HG03558 (cell line): ENCODE results near the gene ZNF407.
A peak's percentile ranks its signal among the peaks of the same experiment; 100 is the strongest.

Source experiments
- ATAC-seq: cut with Tn5 transposase; IDR thresholded peaks from one replicate; pipeline ENCODE4 v1.9.1; 2021; ENCODE audit warnings: moderate number of reproducible peaks; ENCODE audit not compliant: unreplicated experiment; ENCODE audit errors: extremely low read depth

The ZNF407 gene

DNA sequence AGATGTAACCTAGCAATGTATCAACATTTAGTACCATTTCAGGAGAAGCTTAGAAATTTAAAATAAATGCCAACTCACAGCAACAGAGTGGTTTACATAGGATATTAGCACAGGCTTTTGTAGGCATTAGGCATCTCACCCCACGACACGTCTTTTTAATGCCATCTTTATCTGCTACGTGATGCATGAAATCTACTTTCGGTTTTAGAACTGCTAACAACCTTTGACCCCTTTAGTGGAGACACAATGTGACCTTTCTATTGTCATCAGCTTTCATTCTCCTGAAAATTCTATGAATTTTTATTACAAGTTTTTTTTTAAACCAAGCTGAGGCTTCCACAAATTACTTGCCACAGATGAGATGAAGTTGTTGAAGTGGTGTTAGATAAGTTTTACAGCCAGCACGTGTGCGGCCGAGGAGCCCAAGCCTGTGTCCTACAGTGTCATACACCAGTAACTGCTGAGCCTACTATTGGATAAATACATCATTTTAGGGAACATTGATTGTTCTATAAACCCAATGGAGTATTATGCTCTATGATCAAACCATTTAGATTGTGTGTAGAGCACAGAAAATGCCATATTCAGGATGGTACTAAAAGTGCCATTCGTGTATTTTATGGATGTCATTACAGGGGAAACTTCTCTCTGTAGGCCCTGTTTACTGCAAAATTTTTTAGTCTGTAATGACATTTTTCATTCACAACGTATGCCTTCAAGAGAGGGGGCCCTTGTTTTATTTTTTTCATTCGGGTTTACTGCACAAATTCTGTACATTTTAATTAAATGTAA, 459.7 kb downstream of the ZNF407 start:
- no peak for ATAC-seq

DNA sequence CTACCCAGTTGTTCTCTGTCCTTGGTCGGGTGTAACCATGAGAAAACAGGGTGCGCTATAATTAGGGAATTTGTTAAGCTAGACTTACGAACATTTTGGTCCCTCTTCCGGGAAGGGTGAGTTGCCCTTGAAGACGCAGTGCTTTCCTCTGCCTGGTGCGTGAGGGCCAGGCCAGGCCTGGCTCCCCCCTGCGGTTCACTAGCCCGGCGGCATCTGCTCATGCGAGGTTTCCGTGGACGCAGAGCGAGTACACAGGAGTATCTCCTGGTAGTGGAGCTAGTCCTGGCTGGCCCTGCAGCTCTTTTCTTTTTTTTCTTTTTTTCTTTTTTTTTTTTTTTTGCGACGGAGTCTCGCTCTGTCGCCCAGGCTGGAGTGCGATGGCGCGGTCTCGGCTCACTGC, 462.5 kb downstream of the ZNF407 start:
- no peak for ATAC-seq

DNA sequence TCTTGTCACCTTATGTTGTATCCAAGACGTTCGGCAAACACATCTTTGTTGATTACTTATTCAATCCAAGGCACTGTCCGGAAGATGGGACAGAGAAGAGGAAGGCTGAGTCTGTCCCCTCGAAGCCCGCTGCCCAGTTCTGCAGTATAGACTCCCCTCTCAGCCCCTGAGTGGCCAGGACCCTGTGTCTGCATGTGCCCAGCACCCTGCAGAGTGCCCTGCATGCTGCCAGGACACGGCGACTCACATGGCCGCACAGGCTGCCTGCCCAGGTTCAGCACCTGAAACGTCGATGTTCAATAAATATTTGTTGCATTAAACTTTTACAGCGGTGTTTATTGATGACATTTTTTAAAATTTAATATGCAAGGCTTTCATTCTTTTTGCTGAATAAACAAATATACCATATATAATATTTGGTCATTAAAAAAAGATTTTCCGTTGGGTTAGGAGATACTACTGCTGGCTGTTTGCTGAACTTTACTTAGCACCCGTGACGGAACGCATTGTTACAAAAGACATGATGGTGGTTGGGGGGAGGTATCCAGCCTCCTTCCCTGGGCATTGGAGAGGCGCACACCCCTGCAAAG, 464.7 kb downstream of the ZNF407 start:
- no peak for ATAC-seq

DNA sequence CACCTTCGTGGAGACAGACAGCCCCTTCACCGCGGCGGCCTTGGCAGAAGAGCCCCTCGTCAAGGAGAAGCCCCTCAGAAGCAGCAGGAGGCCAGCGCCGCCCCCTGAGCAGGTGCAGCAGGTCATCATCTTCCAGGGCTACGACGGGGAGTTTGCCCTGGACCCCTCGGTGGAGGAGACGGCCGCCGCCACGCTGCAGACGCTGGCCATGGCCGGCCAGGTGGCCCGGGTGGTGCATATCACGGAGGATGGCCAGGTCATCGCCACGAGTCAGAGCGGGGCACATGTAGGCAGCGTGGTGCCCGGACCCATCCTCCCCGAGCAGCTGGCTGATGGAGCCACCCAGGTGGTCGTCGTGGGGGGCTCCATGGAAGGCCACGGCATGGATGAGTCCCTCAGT, 465.5 kb downstream of the ZNF407 start:
- ATAC-seq = no peak

DNA sequence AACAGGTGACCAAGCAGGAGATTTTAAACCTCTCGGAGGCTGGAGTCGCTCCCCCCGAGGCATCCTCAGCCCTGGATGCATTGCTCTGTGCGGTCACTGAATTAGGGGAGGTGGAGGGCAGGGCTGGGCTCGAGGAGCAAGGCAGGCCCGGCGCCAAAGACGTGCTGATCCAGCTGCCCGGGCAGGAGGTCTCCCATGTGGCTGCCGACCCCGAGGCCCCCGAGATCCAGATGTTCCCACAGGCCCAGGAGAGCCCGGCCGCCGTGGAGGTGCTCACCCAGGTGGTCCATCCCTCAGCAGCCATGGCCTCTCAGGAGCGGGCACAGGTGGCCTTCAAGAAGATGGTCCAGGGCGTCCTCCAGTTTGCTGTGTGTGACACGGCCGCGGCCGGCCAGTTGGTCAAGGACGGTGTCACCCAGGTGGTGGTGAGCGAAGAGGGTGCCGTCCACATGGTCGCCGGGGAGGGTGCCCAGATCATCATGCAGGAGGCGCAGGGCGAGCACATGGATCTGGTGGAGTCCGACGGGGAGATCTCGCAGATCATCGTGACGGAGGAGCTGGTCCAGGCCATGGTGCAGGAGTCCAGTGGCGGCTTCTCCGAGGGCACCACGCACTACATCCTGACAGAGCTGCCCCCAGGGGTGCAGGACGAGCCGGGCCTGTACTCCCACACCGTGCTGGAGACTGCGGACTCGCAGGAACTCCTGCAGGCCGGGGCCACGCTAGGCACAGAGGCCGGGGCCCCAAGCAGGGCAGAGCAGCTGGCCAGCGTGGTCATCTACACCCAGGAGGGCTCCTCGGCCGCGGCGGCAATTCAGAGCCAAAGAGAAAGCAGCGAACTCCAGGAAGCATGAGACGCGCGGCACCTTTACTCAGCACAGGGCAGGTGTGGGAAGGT, 466.2 kb downstream of the ZNF407 start:
- no peak for ATAC-seq

DNA sequence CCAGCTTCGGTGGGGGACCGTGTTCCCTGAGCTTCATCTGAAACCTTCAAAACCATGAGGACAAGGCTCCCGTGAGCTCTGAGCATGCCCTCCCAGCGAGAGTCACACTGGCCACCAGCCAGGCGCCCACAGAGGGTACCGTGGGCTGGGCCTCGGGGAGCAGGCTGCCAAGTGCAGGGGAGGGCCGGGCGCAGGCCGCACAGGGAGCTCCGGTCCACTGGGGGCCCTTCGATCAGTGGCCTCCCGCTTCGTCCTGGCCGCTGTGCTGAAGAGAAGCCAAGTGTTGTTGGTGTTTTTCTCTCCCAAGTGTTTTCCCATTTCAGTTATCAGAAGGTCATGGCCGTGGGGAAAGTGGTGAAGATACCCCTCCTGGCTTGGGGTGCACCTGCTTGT, 466.8 kb downstream of the ZNF407 start:
- no peak for ATAC-seq

DNA sequence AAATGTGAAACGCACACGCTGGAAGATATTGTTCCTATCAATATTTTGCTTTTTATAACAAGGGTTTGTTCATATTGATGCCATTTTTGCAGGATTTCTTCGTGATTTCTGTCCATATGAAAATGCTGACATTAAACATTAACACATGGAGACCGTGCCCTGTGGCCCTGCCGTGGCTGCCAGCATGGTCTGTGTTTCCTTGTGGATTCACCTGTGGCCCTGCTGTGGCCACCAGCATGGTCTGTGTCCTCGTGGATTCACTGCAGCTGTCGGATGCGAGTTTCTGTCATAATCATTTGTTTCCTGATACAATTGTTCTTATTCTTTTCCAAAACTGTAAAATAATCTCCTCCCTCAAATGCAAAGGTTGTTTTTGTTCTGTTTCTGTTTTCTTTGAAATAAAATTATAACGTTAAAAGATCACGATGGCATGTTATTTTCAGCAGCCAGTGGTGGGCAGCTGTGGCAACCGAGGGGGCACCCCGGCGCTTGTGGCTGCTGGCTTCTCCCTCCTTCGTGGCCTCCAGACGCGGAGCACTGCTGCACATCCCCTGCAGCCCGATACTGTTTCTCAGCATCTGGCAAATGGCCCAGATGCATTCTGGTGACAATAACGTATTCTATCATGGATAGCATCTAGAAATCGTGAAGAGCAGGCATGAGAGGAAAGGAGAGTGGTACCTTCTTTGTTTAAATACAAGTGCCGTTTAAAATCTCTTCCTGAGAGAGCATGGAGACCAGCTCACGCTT, 467.8 kb downstream of the ZNF407 start:
- ATAC-seq = no peak

DNA sequence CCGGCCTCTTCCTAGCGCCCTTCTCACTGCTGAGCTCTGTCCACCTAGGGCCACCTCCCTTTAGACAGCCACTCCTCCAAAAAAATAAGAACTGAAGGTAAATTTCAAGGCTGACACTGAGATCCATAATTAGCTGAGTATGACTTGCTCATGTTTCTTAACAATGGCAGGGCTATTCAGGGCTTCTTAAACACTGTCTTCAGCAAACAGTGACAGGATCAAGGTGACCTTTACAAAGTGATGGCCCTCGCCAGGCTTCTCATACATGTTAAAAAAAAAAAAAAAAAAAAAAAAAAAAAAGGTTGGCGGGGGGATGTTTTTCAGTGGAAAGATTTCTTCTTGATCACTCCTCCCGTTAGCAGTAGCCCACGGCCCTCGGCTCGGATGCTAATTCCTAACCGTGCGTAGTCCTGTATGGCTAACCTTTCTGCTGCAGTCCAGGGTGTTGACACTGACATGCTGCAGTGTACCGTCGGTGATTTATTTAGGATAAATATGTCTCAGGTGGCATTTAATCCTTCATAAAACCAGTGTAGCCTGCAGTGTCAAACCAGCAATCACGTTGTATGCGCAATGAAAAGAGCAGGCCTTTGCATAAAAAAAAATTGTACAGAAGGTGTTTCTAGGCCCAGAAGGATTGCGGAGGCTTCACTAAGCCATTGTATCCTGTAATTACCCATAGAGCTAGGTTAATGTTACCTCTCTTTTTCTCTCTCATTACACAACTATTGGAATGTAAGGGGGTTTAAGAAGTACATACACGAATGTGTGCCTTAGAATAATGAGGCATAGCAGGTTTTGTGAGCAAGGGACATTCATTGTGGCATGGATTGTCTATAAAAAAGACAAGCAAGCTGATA, 468.6 kb downstream of the ZNF407 start:
- no peak for ATAC-seq

DNA sequence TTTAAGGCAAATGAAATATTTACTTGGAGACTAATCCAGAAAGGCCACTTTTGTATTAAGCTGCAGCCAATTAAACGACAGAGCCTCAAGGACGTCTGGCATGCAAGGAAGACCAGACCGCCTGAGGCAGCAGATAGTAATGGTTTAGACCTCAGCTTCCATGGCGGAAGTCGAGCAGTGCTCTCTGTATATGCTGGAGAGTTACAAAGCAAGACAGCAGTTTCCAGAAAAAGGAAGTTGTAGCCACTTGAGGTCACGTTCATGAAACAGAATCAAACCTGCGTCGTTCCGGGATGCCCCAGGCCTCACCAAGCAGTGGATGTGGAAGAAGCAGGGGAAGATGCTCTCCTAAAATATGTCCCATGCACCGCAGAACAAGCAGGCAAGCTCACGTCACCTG, 469.3 kb downstream of the ZNF407 start:
- no peak for ATAC-seq

DNA sequence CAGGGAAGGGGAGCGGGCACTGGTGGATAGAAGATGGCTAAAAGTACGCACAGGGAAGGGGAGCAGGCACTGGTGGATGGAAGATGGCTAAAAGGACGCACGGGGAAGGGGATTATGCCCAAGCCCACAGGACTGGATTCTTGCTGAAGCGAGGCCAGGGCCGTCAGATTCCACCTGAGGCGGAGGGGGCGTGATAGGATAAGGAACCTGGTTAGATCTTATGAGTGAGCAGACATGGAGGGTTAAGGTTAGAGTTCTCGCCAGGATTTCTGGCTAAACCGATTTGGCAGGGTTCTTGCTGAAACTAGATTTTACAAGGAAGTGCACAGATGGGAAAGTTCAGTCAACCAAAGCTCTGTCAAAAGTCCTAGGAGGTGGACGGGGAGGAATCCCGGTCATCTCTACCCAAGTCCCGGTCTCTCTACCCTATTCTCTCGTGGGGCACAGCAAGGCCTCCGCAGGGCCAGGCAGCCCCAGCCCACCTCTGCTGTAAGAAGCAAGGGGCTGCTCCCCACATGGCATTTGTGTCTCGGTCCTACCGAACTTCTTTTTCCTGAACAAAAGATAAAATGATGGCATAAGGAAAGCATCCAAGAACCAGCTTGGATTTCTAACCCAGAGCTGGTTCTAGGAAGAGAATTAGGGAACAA, 470.5 kb downstream of the ZNF407 start:
- ATAC-seq = no peak

DNA sequence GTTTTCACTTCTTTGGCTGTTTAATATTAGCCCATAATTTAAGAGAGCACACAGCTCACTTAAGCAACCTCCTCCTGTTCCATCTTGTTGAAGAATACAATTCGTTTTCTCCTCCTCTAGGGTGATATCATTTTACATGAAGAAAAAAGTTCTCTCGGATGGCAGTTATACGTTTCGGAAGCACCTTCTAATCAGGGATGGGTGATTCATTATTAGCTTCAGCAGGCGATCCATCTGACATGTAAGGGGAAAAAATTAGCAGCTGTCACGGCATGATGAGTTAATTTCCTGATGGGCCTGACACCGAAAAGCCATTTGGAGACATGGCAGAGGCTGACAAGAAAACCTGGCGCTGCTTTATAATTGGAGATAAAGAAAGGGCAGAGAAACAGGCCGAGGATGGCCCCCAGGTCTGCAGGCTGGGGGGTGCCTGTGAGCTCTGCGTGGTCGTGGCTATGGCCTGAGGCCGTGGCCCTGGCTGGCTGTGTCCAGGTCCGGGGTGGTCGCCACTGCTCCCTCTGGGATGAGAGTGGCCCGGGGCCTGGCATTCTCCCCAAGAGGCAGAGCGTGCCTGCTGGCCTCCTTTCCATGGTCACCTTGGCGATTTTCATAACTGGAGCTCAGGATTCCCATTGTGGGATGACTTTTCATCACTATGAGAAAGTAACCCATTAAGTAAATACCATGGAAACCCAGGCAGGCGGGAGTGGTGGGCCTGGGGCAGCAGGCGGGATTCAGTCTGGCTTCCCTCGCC, 471.2 kb downstream of the ZNF407 start:
- no peak for ATAC-seq

DNA sequence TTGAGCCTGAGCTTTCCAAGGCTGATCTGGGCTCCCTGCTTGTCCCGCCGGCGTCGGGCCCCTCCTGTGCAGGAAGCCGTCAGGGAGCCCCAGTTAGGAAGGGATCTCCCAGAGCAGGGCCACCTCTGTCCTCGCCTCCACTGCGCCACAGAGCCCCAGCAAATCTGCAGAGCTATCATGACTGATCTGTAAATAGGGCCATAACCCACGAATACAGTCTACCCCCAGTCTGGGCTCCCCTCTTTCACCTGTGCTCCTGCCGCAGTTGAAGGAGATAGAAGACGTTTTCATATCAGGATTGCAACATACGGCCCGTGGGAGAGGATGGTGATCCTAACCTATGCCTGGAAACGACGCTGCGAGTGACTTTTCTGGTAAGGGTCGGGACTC, 472.6 kb downstream of the ZNF407 start:
- ATAC-seq = no peak

DNA sequence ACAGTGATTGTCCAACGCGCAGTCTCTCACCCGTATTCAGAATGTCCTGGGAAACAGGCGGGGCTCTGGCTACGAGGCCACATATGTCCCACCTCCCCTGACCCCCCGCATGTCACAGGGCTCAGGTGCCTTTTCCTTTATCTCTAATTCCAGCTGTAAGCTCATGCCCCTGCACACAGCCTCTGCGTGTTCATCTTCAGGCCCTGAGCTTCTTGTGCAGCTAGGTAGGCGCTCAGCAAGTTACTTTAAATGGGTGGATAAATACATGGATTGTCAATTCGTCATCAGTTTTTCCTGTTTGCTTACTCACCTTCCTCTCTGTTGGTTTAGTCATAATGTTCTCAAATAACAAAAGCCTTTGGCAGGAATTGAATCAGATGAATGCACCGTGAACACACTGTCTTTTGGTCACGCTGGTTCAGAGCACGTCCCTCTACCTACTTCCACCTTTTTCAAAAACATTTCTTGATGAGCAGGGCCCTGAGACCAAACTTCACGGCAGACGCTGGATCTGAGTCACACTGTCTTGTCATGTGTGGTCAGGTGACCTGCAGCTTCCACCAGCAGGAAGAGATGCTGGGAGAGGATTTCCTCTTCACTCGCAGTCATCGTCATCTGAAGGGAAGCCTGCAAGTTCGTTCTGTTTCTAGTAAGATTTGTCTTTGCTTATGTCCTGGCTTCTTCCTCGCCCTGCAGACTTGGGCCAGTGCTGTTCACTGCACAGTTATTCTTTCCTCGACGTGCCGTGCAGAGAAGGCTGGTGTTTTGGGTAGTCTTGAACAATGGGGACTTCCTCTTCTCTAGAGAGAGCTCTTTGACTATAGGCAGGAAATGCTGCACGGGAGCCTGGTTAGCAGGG, 473.2 kb downstream of the ZNF407 start:
- peak; percentile 78 for ATAC-seq

DNA sequence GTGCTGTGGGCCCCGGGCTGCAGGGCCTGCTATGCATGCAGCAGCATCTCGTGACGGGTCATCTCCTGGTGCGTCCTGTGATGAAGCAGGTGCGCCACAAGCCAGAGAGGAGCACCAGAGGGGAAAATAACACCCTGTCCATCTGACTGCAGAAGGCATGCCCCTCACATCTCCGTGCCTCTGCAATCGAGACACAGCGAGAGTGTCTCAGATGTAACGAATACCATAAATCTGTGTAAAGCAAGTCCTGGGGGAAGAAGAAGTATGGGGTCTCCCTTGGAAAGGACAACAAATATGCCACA, 473.8 kb downstream of the ZNF407 start:
- ATAC-seq = no peak

DNA sequence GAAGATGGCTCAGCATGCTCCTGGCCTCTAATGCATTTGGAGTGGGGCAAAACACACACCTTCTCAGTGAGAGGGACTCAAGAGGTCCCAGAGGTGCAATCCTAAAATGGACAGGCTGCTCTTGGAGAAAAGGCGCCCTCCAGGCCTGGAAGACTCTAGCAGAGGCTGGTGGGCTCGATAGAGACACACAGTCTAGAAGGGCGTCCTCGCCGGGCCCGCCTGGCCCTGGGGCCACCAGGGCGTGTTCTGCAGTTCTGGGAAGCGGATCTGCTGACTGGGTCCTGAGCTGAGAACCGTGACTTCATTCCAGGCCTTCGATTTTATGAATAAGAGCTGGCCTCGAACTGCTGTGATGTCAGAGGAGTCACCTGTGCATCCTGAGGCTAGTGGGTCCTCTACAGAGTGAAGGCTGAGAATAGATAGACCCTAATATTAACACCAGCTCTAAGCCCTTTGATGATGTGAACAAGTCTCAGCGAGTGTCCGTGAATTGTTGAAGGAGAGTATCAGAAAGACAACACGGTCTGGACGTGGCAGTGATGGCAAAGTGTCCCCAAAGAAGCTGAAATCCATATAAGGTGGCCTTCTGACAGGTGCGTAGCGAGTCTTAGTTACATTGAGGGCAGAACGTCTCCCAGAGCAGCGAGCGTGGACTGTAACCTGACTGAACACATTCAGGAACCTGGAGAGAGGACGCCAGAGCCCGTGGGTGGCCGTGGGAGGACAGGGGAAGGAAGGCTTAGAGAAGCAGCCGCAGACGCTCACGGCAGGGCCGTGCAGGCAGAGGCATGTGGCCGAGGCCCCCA, 474.4 kb downstream of the ZNF407 start:
- no peak for ATAC-seq

DNA sequence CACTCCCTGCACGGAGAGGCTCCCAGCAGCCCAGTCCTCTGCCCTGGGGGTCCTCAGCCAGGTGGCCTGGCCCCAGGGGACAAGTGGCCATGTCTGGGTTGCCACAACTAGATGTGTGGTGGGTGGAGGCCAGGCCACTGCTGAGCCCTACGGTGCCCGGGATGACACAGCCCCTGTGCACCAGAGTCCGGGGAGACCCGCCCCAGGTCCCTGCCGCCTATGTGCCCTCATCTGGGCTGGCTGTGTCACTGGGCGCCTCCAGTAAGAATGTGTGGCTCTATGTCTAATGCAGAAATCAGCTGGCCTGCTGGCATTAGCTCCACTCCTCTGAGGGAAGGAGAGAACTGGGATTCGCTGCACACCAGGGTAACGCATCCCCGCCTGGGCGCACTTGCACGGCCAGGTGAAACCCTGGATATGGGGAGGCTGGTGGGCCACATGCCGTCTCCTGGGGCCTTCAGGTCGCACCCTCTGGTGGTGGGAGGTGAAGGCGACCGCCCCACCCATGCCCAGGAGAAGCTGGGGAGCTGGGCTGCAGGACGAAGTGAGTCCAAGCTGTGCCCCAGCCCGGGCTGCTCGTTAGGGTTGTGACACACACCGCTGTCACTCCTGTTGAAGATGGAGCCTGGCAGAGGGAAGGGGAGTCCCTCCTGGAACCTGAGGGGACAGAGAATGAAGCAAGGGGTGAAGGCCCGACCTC, 475.2 kb downstream of the ZNF407 start:
- no peak for ATAC-seq
